ENCODE results near the gene LGALS3BP.

Gene LGALS3BP

GRCh38 chr17:79003661-79004411 lies 24.1 kb upstream of the LGALS3BP start:
- DNase-seq (ENCODE audit: low read depth in 1 of 2, low spot score in 1 of 2) = no peak
- TF ChIP-seq SPI1 (IDR thresholded peaks at IDR 0.05; ENCODE audit: borderline replicate concordance, low read depth) (no peak), GABPA (IDR thresholded peaks at IDR 0.05; ENCODE audit: low read depth) (no peak), POLR2AphosphoS5 (IDR thresholded peaks at IDR 0.05; ENCODE audit: low read depth) (no peak), REST (IDR thresholded peaks at IDR 0.05; ENCODE audit: insufficient replicate concordance, low read depth) (no peak), CTCF (IDR thresholded peaks at IDR 0.05; ENCODE audit: insufficient read depth, low read length) (no peak)
- no peaks in the 10 kb centered on the region for H3K27me3 ChIP-seq (ENCODE audit: insufficient read depth, poor library complexity, severe bottlenecking)
- H3K27ac ChIP-seq (replicated peaks) = no peak overlapping the region
- H3K4me3 ChIP-seq (replicated peaks; ENCODE audit: insufficient read depth, low read length) = no peak overlapping the region

DNA sequence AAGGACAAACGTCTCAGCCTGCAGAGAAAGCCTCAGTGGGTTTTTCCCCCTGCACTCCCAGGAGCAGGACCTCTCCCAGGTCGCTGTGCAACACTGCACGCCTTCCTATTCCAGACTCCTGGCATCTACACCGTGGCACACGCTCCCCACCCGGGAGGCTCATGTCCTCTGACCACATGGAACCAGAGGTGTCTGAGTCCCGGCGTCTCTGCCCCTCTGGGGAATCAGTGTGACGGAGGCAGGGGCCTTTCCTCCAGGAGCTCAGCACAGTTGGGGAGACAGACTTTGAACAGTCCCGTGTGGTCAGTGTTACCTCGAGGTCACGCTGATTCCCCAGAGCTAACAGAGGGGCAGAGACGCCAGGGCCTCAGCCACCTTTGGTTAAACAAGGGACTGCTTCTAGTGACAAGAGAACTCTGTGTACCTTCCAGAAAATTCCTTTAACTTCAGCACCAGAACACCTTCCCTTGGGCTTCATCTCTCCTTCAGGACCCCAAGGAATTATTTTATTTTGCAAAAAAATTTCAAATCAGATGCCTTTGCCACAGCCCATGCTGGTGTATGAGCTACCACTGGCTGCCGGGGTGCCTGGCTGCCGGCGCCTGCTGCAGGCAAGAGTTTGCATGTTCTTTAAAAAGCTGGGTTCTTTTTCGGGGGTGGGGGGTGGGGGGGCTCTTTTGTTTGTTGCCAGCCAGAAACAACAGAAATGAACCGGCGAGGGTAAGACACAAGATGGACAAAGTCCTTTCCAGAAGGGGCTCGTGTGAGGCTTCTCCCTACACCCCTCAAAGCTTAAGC lies 23.3 kb upstream of the LGALS3BP start:
- H3K4me3 ChIP-seq (replicated peaks; ENCODE audit: insufficient read depth, low read length) = no peak overlapping the region
- no peak for TF ChIP-seq CTCF (IDR thresholded peaks at IDR 0.05; ENCODE audit: insufficient read depth, low read length)
- TF ChIP-seq POLR2AphosphoS5 (IDR thresholded peaks at IDR 0.05; ENCODE audit: low read depth) = no peak
- no peak for TF ChIP-seq GABPA (IDR thresholded peaks at IDR 0.05; ENCODE audit: low read depth)
- no peak for TF ChIP-seq REST (IDR thresholded peaks at IDR 0.05; ENCODE audit: insufficient replicate concordance, low read depth)
- TF ChIP-seq SPI1 (IDR thresholded peaks at IDR 0.05; ENCODE audit: borderline replicate concordance, low read depth) = no peak
- H3K27me3 ChIP-seq (ENCODE audit: insufficient read depth, poor library complexity, severe bottlenecking) = no peaks in the 10 kb centered on the region
- DNase-seq (ENCODE audit: low read depth in 1 of 2, low spot score in 1 of 2) = no peak
- no peak overlapping the region for H3K27ac ChIP-seq (replicated peaks)

- H3K27ac ChIP-seq (replicated peaks) = no peak overlapping the region
- no peaks in the 10 kb centered on the region for H3K27me3 ChIP-seq (ENCODE audit: insufficient read depth, poor library complexity, severe bottlenecking)
- DNase-seq (ENCODE audit: low read depth in 1 of 2, low spot score in 1 of 2) = no peak
- TF ChIP-seq CTCF (IDR thresholded peaks at IDR 0.05; ENCODE audit: insufficient read depth, low read length) (no peak), POLR2AphosphoS5 (IDR thresholded peaks at IDR 0.05; ENCODE audit: low read depth) (no peak), GABPA (IDR thresholded peaks at IDR 0.05; ENCODE audit: low read depth) (no peak), REST (IDR thresholded peaks at IDR 0.05; ENCODE audit: insufficient replicate concordance, low read depth) (no peak), SPI1 (IDR thresholded peaks at IDR 0.05; ENCODE audit: borderline replicate concordance, low read depth) (no peak)
- no peak overlapping the region for H3K4me3 ChIP-seq (replicated peaks; ENCODE audit: insufficient read depth, low read length)
Measured at GRCh38 chr17:79002291-79002690, 22.6 kb upstream of the LGALS3BP start.

Data from HL-60 (cell line).